ENCODE measurements around the gene SMYD3.

DNA sequence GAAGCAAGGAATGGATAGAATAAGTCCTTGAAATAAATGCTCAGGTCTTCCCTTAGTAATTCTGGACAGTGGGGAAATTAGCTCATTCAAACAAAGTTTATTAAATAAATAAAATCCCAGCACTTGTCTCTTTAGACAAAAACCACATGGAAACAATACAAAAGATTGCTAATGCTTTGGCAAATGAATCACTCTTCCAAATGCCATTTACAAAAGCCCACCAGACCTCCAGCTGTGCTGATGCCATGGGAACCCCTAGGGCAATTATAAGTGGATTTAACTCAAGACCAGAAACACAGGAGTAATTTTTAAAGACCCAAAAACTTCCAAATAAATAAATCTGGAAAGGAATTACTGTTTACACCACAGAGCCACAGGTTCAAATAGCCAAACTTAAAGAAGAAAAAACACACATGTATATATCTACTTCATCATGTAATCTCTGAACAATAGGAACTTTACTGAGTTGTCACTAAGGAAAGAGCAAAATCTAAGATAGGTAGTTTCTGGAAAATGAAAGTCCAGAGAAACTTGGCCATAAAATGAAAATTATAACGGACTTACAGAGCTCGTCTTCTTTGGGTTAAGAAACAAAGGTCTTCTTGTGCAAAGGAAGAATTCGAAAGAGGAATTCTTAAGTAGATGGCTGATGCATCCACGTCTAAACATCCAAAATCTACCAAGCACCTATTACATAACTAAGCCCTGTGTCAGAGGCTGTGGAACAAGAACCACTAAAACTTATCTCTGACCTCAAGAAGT lies 399.4 kb downstream of the SMYD3 start:
- no peak for TF ChIP-seq RFX5 (IDR thresholded peaks at IDR 0.05; ENCODE audit: low read depth, low read length)
- no peak for TF ChIP-seq ZFX (CRISPR knock-in tag; IDR thresholded peaks at IDR 0.05)
- TF ChIP-seq, protein P1, sequence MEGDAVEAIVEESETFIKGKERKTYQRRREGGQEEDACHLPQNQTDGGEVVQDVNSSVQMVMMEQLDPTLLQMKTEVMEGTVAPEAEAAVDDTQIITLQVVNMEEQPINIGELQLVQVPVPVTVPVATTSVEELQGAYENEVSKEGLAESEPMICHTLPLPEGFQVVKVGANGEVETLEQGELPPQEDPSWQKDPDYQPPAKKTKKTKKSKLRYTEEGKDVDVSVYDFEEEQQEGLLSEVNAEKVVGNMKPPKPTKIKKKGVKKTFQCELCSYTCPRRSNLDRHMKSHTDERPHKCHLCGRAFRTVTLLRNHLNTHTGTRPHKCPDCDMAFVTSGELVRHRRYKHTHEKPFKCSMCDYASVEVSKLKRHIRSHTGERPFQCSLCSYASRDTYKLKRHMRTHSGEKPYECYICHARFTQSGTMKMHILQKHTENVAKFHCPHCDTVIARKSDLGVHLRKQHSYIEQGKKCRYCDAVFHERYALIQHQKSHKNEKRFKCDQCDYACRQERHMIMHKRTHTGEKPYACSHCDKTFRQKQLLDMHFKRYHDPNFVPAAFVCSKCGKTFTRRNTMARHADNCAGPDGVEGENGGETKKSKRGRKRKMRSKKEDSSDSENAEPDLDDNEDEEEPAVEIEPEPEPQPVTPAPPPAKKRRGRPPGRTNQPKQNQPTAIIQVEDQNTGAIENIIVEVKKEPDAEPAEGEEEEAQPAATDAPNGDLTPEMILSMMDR (IDR thresholded peaks at IDR 0.05 in 2 of 3, conservative IDR thresholded peaks at IDR 0.05 in 1 of 3; ENCODE audit: insufficient read depth in 2 of 3, low read depth in 1 of 3, low read length in 3 of 3) = no peak
- no peak for TF ChIP-seq MTF1 (CRISPR knock-in tag; IDR thresholded peaks at IDR 0.05; ENCODE audit: borderline replicate concordance)
- no peak for TF ChIP-seq POLR2A (conservative IDR thresholded peaks at IDR 0.05)
- TF ChIP-seq PTBP1 (IDR thresholded peaks at IDR 0.05; ENCODE audit: low read depth, low read length) = no peak
- no peak for TF ChIP-seq MXI1 (IDR thresholded peaks at IDR 0.05; ENCODE audit: low read depth, low read length)
- no peak for TF ChIP-seq SP1 (CRISPR knock-in tag; IDR thresholded peaks at IDR 0.05)
- no peak for TF ChIP-seq ELF1 (tag; IDR thresholded peaks at IDR 0.05)

All from K562 (cell line).